AG04449 (cell line): ENCODE measurements around the gene FBXO17.

Experiments
- CTCF ChIA-PET: fragments of 350-600 bp; formaldehyde crosslinking; extraction: SDS; loops from one replicate; lab custom pipeline; 2021; ENCODE audit warnings: antibody characterized with exemption; lab: Yijun Ruan, JAX
- POLR2A ChIA-PET: fragments of 400-600, 350-600 bp; formaldehyde crosslinking; extraction: SDS; loops from one replicate; lab custom pipeline; 2020; ENCODE audit warnings: antibody characterized with exemption, inconsistent platforms; lab: Yijun Ruan, JAX
- DNase-seq: peaks from one replicate; pipeline ENCODE4 v3.0.0-alpha.2; 2010; ENCODE audit warnings: low read depth, low spot score
- H3K4me3 ChIP-seq: 2 replicates; pipeline ENCODE4 v1.5.1; 2011; ENCODE audit warnings: low read depth, mild to moderate bottlenecking, control low read depth, low read length
- CTCF ChIP-seq: IDR thresholded peaks from one replicate; pipeline ENCODE4 v1.5.1; 2011; ENCODE audit warnings: mild to moderate bottlenecking, moderate library complexity, low read length, control low read depth, inconsistent platforms; ENCODE audit not compliant: insufficient read depth; ENCODE audit errors: missing control alignments

Gene FBXO17

GRCh38 chr19:38911388-38912001, 64.0 kb downstream of the FBXO17 start:
- POLR2A ChIA-PET: no interaction called here
- no peak for TF ChIP-seq CTCF

GRCh38 chr19:38910488-38910887, 65.1 kb downstream of the FBXO17 start:
- ChIA-PET CTCF (no interaction called here), POLR2A (no interaction called here)
- no peak for DNase-seq
- no peak overlapping the region for H3K4me3 ChIP-seq
- TF ChIP-seq CTCF: no peak

More at GRCh38 chr19:38911388-38912001, 64.0 kb downstream of the FBXO17 start:
- no peak overlapping the region for H3K4me3 ChIP-seq
- no peak for DNase-seq
- CTCF ChIA-PET: interaction anchor here (9.5 kb wide), 1 partner anchor 17 kb away, joined by 90 read pairs; the partner anchor contains the start of genes MRPS12 and SARS2

GRCh38 chr19:38908911-38909310, 66.6 kb downstream of the FBXO17 start:
- POLR2A ChIA-PET: no interaction called here
- CTCF ChIA-PET: interaction anchor here (1.2 to 1.4 kb wide), 2 partner anchors 22 to 139 kb away, joined by 3 read pairs; no protein-coding TSS in a partner anchor
- no peak for TF ChIP-seq CTCF
- no peak for DNase-seq
- H3K4me3 ChIP-seq: no peak overlapping the region

- no peak for TF ChIP-seq CTCF
- no peak overlapping the region for H3K4me3 ChIP-seq
- CTCF ChIA-PET: interaction anchor here (1.2 kb wide), 1 partner anchor 273 kb away, joined by 3 read pairs; no protein-coding TSS in a partner anchor
- DNase-seq: no peak
- POLR2A ChIA-PET: no interaction called here
These were observed 67.9 kb downstream of the FBXO17 start for GRCh38 chr19:38907670-38908069.

- TF ChIP-seq CTCF: no peak
- DNase-seq: no peak
- H3K4me3 ChIP-seq: no peak overlapping the region
- ChIA-PET CTCF (interaction anchor here (1.2 to 2.2 kb wide), 2 partner anchors 20 to 272 kb away, joined by 3 to 6 read pairs; no protein-coding TSS in a partner anchor), POLR2A (no interaction called here)
These were observed 68.3 kb downstream of the FBXO17 start for GRCh38 chr19:38907227-38907626.

GRCh38 chr19:38905620-38906019, 69.9 kb downstream of the FBXO17 start:
- POLR2A ChIA-PET: no interaction called here
- TF ChIP-seq CTCF: no peak
- DNase-seq: no peak
- H3K4me3 ChIP-seq: no peak overlapping the region
- CTCF ChIA-PET: interaction anchor here (0.9 to 2.2 kb wide), 2 partner anchors 18 to 25 kb away, joined by 3 to 6 read pairs; partner anchors contain the start of genes MRPS12 and SARS2
